Measurements from ENCODE around the gene TSPAN5. TPM values are rescaled to one million over a fixed set of nuclear protein-coding genes. Genes with fewer than 3 reads are reported as not detected.

Gene TSPAN5
- polyA plus RNA-seq, 2 donors = 8.8 to 9.8 TPM

GRCh38 chr4:98570151-98570797, 88.1 kb downstream of the TSPAN5 start:
- Histone ChIP-seq H3K4me1 (ENCODE audit: control insufficient read depth in 2 of 2, insufficient read depth in 2 of 2, low read length in 1 of 2) (peaks cover 0 to 2% of the 10 kb centered on the region in 2 donors), H3K4me3 (ENCODE audit: low read depth in 1 of 2, low read length in 2 of 2) (no peak overlapping the region), H3K36me3 (ENCODE audit: control insufficient read depth in 2 of 2, insufficient read depth in 2 of 2, low read length in 1 of 2) (no peaks in the 10 kb centered on the region), H3K27ac (ENCODE audit: low read depth in 2 of 2, low read length in 1 of 2) (no peak overlapping the region), H3K9me3 (ENCODE audit: control insufficient read depth in 2 of 2, insufficient read depth in 1 of 2, low read depth in 1 of 2, low read length in 1 of 2) (no peaks in the 10 kb centered on the region), H3K27me3 (ENCODE audit: control insufficient read depth in 1 of 2, insufficient read depth in 2 of 2, low read length in 2 of 2) (no peaks in the 10 kb centered on the region)
- 90 to 91% methylated on average over 5 of the region's 5 CpGs for WGBS, 2 donors

- H3K27ac ChIP-seq (ENCODE audit: low read depth in 2 of 2, low read length in 1 of 2) = no peak overlapping the region
- 56 to 64% methylated on average over 7 of the region's 7 CpGs for WGBS, 2 donors
- H3K27me3 ChIP-seq (ENCODE audit: control insufficient read depth in 1 of 2, insufficient read depth in 2 of 2, low read length in 2 of 2) = no peaks in the 10 kb centered on the region
- H3K4me1 ChIP-seq (ENCODE audit: control insufficient read depth in 2 of 2, insufficient read depth in 2 of 2, low read length in 1 of 2) = peaks cover 0 to 2% of the 10 kb centered on the region in 2 donors
- H3K9me3 ChIP-seq (ENCODE audit: control insufficient read depth in 2 of 2, insufficient read depth in 1 of 2, low read depth in 1 of 2, low read length in 1 of 2) = no peaks in the 10 kb centered on the region
- H3K36me3 ChIP-seq (ENCODE audit: control insufficient read depth in 2 of 2, insufficient read depth in 2 of 2, low read length in 1 of 2) = no peaks in the 10 kb centered on the region
- H3K4me3 ChIP-seq (ENCODE audit: low read depth in 1 of 2, low read length in 2 of 2) = no peak overlapping the region
Measured at GRCh38 chr4:98568941-98569663, 89.3 kb downstream of the TSPAN5 start.

- no peak overlapping the region for H3K27ac ChIP-seq (ENCODE audit: low read depth in 2 of 2, low read length in 1 of 2)
- H3K9me3 ChIP-seq (ENCODE audit: control insufficient read depth in 2 of 2, insufficient read depth in 1 of 2, low read depth in 1 of 2, low read length in 1 of 2) = no peaks in the 10 kb centered on the region
- H3K4me1 ChIP-seq (ENCODE audit: control insufficient read depth in 2 of 2, insufficient read depth in 2 of 2, low read length in 1 of 2) = peaks cover 0 to 2% of the 10 kb centered on the region in 2 donors
- H3K4me3 ChIP-seq (ENCODE audit: low read depth in 1 of 2, low read length in 2 of 2) = no peak overlapping the region
- H3K36me3 ChIP-seq (ENCODE audit: control insufficient read depth in 2 of 2, insufficient read depth in 2 of 2, low read length in 1 of 2) = no peaks in the 10 kb centered on the region
- 95 to 96% methylated on average over 6 to 7 of the region's 7 CpGs for WGBS, 2 donors
- H3K27me3 ChIP-seq (ENCODE audit: control insufficient read depth in 1 of 2, insufficient read depth in 2 of 2, low read length in 2 of 2) = no peaks in the 10 kb centered on the region
Measured at GRCh38 chr4:98567611-98568010, 90.8 kb downstream of the TSPAN5 start.

GRCh38 chr4:98566361-98567008, 91.9 kb downstream of the TSPAN5 start:
- 78 to 80% methylated on average over 11 of the region's 11 CpGs for WGBS, 2 donors
- no peaks in the 10 kb centered on the region for H3K27me3 ChIP-seq (ENCODE audit: control insufficient read depth in 1 of 2, insufficient read depth in 2 of 2, low read length in 2 of 2)
- H3K36me3 ChIP-seq (ENCODE audit: control insufficient read depth in 2 of 2, insufficient read depth in 2 of 2, low read length in 1 of 2) = no peaks in the 10 kb centered on the region
- no peaks in the 10 kb centered on the region for H3K9me3 ChIP-seq (ENCODE audit: control insufficient read depth in 2 of 2, insufficient read depth in 1 of 2, low read depth in 1 of 2, low read length in 1 of 2)
- H3K4me1 ChIP-seq (ENCODE audit: control insufficient read depth in 2 of 2, insufficient read depth in 2 of 2, low read length in 1 of 2) = peaks cover 2 to 5% of the 10 kb centered on the region in 2 donors
- peak overlapping the region; percentile 6 to 27 for H3K27ac ChIP-seq (ENCODE audit: low read depth in 2 of 2, low read length in 1 of 2)
- no peak overlapping the region for H3K4me3 ChIP-seq (ENCODE audit: low read depth in 1 of 2, low read length in 2 of 2)

GRCh38 chr4:98565681-98566301, 92.6 kb downstream of the TSPAN5 start:
- Histone ChIP-seq H3K9me3 (ENCODE audit: control insufficient read depth in 2 of 2, insufficient read depth in 1 of 2, low read depth in 1 of 2, low read length in 1 of 2) (no peaks in the 10 kb centered on the region), H3K27me3 (ENCODE audit: control insufficient read depth in 1 of 2, insufficient read depth in 2 of 2, low read length in 2 of 2) (no peaks in the 10 kb centered on the region), H3K4me3 (ENCODE audit: low read depth in 1 of 2, low read length in 2 of 2) (no peak overlapping the region), H3K36me3 (ENCODE audit: control insufficient read depth in 2 of 2, insufficient read depth in 2 of 2, low read length in 1 of 2) (no peaks in the 10 kb centered on the region), H3K27ac (ENCODE audit: low read depth in 2 of 2, low read length in 1 of 2) (peak overlapping the region in 1 of 2 donors; percentile 7), H3K4me1 (ENCODE audit: control insufficient read depth in 2 of 2, insufficient read depth in 2 of 2, low read length in 1 of 2) (peaks cover 2 to 5% of the 10 kb centered on the region in 2 donors)
- WGBS, 2 donors = 48 to 56% methylated on average over 5 of the region's 5 CpGs

- no peaks in the 10 kb centered on the region for H3K9me3 ChIP-seq (ENCODE audit: control insufficient read depth in 2 of 2, insufficient read depth in 1 of 2, low read depth in 1 of 2, low read length in 1 of 2)
- no peak overlapping the region for H3K27ac ChIP-seq (ENCODE audit: low read depth in 2 of 2, low read length in 1 of 2)
- no peaks in the 10 kb centered on the region for H3K27me3 ChIP-seq (ENCODE audit: control insufficient read depth in 1 of 2, insufficient read depth in 2 of 2, low read length in 2 of 2)
- H3K4me1 ChIP-seq (ENCODE audit: control insufficient read depth in 2 of 2, insufficient read depth in 2 of 2, low read length in 1 of 2) = peaks cover 2 to 5% of the 10 kb centered on the region in 2 donors
- H3K36me3 ChIP-seq (ENCODE audit: control insufficient read depth in 2 of 2, insufficient read depth in 2 of 2, low read length in 1 of 2) = no peaks in the 10 kb centered on the region
- H3K4me3 ChIP-seq (ENCODE audit: low read depth in 1 of 2, low read length in 2 of 2) = no peak overlapping the region
- 89% methylated on average over 3 of the region's 3 CpGs for WGBS, 2 donors
Measured at GRCh38 chr4:98564852-98565251, 93.6 kb downstream of the TSPAN5 start.

GRCh38 chr4:98560321-98560720, 98.1 kb downstream of the TSPAN5 start:
- Histone ChIP-seq H3K4me1 (ENCODE audit: control insufficient read depth in 2 of 2, insufficient read depth in 2 of 2, low read length in 1 of 2) (peaks cover 2 to 3% of the 10 kb centered on the region in 2 donors), H3K4me3 (ENCODE audit: low read depth in 1 of 2, low read length in 2 of 2) (no peak overlapping the region), H3K36me3 (ENCODE audit: control insufficient read depth in 2 of 2, insufficient read depth in 2 of 2, low read length in 1 of 2) (no peaks in the 10 kb centered on the region), H3K27me3 (ENCODE audit: control insufficient read depth in 1 of 2, insufficient read depth in 2 of 2, low read length in 2 of 2) (no peaks in the 10 kb centered on the region), H3K27ac (ENCODE audit: low read depth in 2 of 2, low read length in 1 of 2) (no peak overlapping the region), H3K9me3 (ENCODE audit: control insufficient read depth in 2 of 2, insufficient read depth in 1 of 2, low read depth in 1 of 2, low read length in 1 of 2) (no peaks in the 10 kb centered on the region)
- 77 to 84% methylated on average over 3 of the region's 3 CpGs for whole genome bisulfite sequencing, 2 donors

GRCh38 chr4:98558471-98559169, 99.8 kb downstream of the TSPAN5 start:
- 83% methylated on average over 6 of the region's 6 CpGs for WGBS, 2 donors
- Histone ChIP-seq H3K27me3 (ENCODE audit: control insufficient read depth in 1 of 2, insufficient read depth in 2 of 2, low read length in 2 of 2) (no peaks in the 10 kb centered on the region), H3K36me3 (ENCODE audit: control insufficient read depth in 2 of 2, insufficient read depth in 2 of 2, low read length in 1 of 2) (no peaks in the 10 kb centered on the region), H3K4me1 (ENCODE audit: control insufficient read depth in 2 of 2, insufficient read depth in 2 of 2, low read length in 1 of 2) (peaks cover 2 to 3% of the 10 kb centered on the region in 2 donors), H3K9me3 (ENCODE audit: control insufficient read depth in 2 of 2, insufficient read depth in 1 of 2, low read depth in 1 of 2, low read length in 1 of 2) (no peaks in the 10 kb centered on the region), H3K4me3 (ENCODE audit: low read depth in 1 of 2, low read length in 2 of 2) (no peak overlapping the region), H3K27ac (ENCODE audit: low read depth in 2 of 2, low read length in 1 of 2) (no peak overlapping the region)
